GM12878 (cell line): ENCODE results near the gene RCAN2. TPM values are rescaled to one million over a fixed set of nuclear protein-coding genes. Genes with fewer than 3 reads are reported as not detected.

Experiments
- ATAC-seq: fragments of 200-7000 bp; cut with Tn5 transposase; 3 replicates; pipeline ENCODE4 v1.9.1; 2020; ENCODE audit warnings: mild to moderate bottlenecking, moderate library complexity
- BruUV-seq: library from RNA; stranded (reverse); fragments of 400-500 nt; replicated peaks from 2 replicates; lab custom pipeline; 2021; lab: Mats Ljungman, UMichigan
- CTCF ChIA-PET: fragments of 300-600 bp; sonication (Branson Sonifier 250); formaldehyde crosslinking; extraction: SDS; loops from one replicate; lab custom pipeline; 2021; ENCODE audit warnings: inconsistent platforms; lab: Yijun Ruan, JAX
- POLR2A ChIA-PET: fragments of 350-600 bp; formaldehyde crosslinking; extraction: SDS; loops from one replicate; lab custom pipeline; 2021; ENCODE audit warnings: inconsistent platforms; lab: Charles Lee
- RAD21 ChIA-PET: fragments of 300-600 bp; sonication (Branson Sonifier 250); formaldehyde crosslinking; loops from one replicate; lab custom pipeline; 2023; ENCODE audit warnings: antibody characterized with exemption; ENCODE audit not compliant: unreplicated experiment; lab: Charles Lee
- SMC1A ChIA-PET: fragments of 300-600 bp; sonication (Branson Sonifier 250); formaldehyde crosslinking; loops from one replicate; lab custom pipeline; 2023; ENCODE audit not compliant: unreplicated experiment, uncharacterized antibody; lab: Charles Lee
- DNase-seq: peaks from one replicate; pipeline ENCODE4 v3.0.0-alpha.2; 2011; ENCODE audit warnings: low read depth, low spot score
- FAIRE-seq: peaks from 3 replicates; lab custom pipeline; 2011; peaks lifted over from hg19 to GRCh38; lab: Jason Lieb, UNC
- H2AFZ ChIP-seq: 2 replicates; pipeline ENCODE4 v1.6.0; 2011; ENCODE audit warnings: low read depth, low read length, control low read depth; ENCODE audit not compliant: control insufficient read depth
- H3K27ac ChIP-seq: 2 replicates; pipeline ENCODE4 v1.5.1; 2011; ENCODE audit warnings: control low read depth; ENCODE audit not compliant: control insufficient read depth, insufficient read depth
- H3K27me3 ChIP-seq, 2 experiments: replicated peaks in 1 of 2; 2 replicates each; pipeline versions ENCODE4 v1.6.0 to v1.6.1; 2011; ENCODE audit warnings: low read length in 1 of 2; ENCODE audit not compliant: control insufficient read depth in 2 of 2, insufficient read depth in 2 of 2
- H3K36me3 ChIP-seq, 2 experiments: 2 replicates each; pipeline ENCODE4 v1.5.1; 2011; ENCODE audit warnings: low read length in 1 of 2; ENCODE audit not compliant: control insufficient read depth in 2 of 2, insufficient read depth in 2 of 2
- H3K4me1 ChIP-seq: 2 replicates; pipeline ENCODE4 v1.6.1; 2011; ENCODE audit warnings: mild to moderate bottlenecking, low read length, moderate library complexity, mixed read lengths; ENCODE audit not compliant: control insufficient read depth, insufficient read depth
- H3K4me2 ChIP-seq: 2 replicates; pipeline ENCODE4 v1.6.0; 2011; ENCODE audit warnings: control low read depth; ENCODE audit not compliant: control insufficient read depth, insufficient read depth
- H3K4me3 ChIP-seq: fragments of 200-600 bp; sonication (generic); 2 replicates; pipeline ENCODE4 v1.5.1; 2016
- H3K79me2 ChIP-seq: 2 replicates; pipeline ENCODE4 v1.6.0; 2011; ENCODE audit warnings: low read length; ENCODE audit not compliant: control insufficient read depth, insufficient read depth
- H3K9ac ChIP-seq: 2 replicates; pipeline ENCODE4 v1.8.0; 2011; ENCODE audit warnings: low read length, control low read depth, mixed read lengths; ENCODE audit not compliant: control insufficient read depth, insufficient read depth
- H3K9me3 ChIP-seq: replicated peaks from 3 replicates; pipeline ENCODE4 v1.5.1; 2011; ENCODE audit warnings: mild to moderate bottlenecking, low read length; ENCODE audit not compliant: control insufficient read depth, insufficient read depth
- H4K20me1 ChIP-seq: 2 replicates; pipeline ENCODE4 v1.6.0; 2011; ENCODE audit not compliant: control insufficient read depth, insufficient read depth
- CBX3 ChIP-seq: fragments of 200-600 bp; sonication (generic); IDR thresholded peaks from 2 replicates; pipeline ENCODE4 v1.6.1; 2016; ENCODE audit warnings: low read depth, borderline replicate concordance
- CHD2 ChIP-seq: IDR thresholded peaks from 2 replicates; pipeline ENCODE4 v1.6.1; 2011; ENCODE audit warnings: low read depth, low read length, improper control_type of control experiment, borderline replicate concordance
- ESRRA ChIP-seq: IDR thresholded peaks from 2 replicates; pipeline ENCODE4 v1.6.1; 2012; ENCODE audit warnings: mild to moderate bottlenecking, low read length, improper control_type of control experiment
- FOXK2 ChIP-seq: fragments of 450-650 bp; IDR thresholded peaks from 2 replicates; pipeline ENCODE4 v1.6.1; 2017; ENCODE audit warnings: mild to moderate bottlenecking, moderate library complexity
- MEF2B ChIP-seq: fragments of 450-650 bp; IDR thresholded peaks from 2 replicates; pipeline ENCODE4 v1.6.1; 2018; ENCODE audit warnings: mild to moderate bottlenecking, moderate library complexity; ENCODE audit not compliant: partially characterized antibody, poor library complexity, severe bottlenecking
- MTA2 ChIP-seq: fragments of 450-650 bp; IDR thresholded peaks from 2 replicates; pipeline ENCODE4 v1.6.1; 2016; ENCODE audit warnings: low read depth, mild to moderate bottlenecking, moderate library complexity
- MXI1 ChIP-seq: fragments of 150-350 bp; IDR thresholded peaks from 2 replicates; pipeline ENCODE4 v1.6.1; 2011; ENCODE audit warnings: low read depth, mild to moderate bottlenecking, inconsistent platforms, low read length, improper control_type of control experiment
- NR2C1 ChIP-seq: fragments of 450-650 bp; IDR thresholded peaks from 2 replicates; pipeline ENCODE4 v1.6.1; 2017; ENCODE audit warnings: antibody characterized with exemption, mild to moderate bottlenecking, moderate library complexity
- PAX5 ChIP-seq: IDR thresholded peaks from 2 replicates; pipeline ENCODE4 v1.6.1; 2011; ENCODE audit warnings: low read depth, low read length, borderline replicate concordance
- RCOR1 ChIP-seq: conservative IDR thresholded peaks from 2 replicates; pipeline ENCODE4 v1.6.1; 2012; ENCODE audit warnings: low read depth, low read length, improper control_type of control experiment
- TBL1XR1 ChIP-seq: IDR thresholded peaks from 2 replicates; pipeline ENCODE4 v1.6.1; 2012; ENCODE audit warnings: low read depth, low read length, improper control_type of control experiment
- YBX1 ChIP-seq: fragments of 450-650 bp; IDR thresholded peaks from 2 replicates; pipeline ENCODE4 v1.6.1; 2016; ENCODE audit warnings: antibody characterized with exemption
- ZBTB33 ChIP-seq: fragments of 450-650 bp; IDR thresholded peaks from 2 replicates; pipeline ENCODE4 v1.6.1; 2017; ENCODE audit warnings: mild to moderate bottlenecking
- WGBS: methylation state at CpG from one replicate; pipeline ENCODE4 v1.1.6; 2016; ENCODE audit warnings: low lambda C conversion rate; ENCODE audit not compliant: insufficient replicate concordance, insufficient coverage; ENCODE audit errors: missing lambda C conversion rate; 5-methylcytosine and 5-hydroxymethylcytosine counted together
- in situ Hi-C: fragments of 300-500 bp; cut with MboI; formaldehyde crosslinking; loops from 9 replicates; pipeline ENCODE4 v1.14.3; 2018; ENCODE audit warnings: mixed read lengths
- intact Hi-C: fragments of 100-400 bp; cut with micrococcal nuclease; formaldehyde crosslinking; loops from one replicate; pipeline ENCODE4 v1.14.2; 2022; ENCODE audit not compliant: unreplicated experiment
- polyA plus RNA-seq, 11 experiments: library from polyadenylated mRNA; depleted of rRNA in 4 of 11; unstranded in 6 of 11; stranded (reverse) in 5 of 11; fragments of >200 nt; fragmentation: Nextera tagmentation in 4 of 11; fragmentation: Illumina TruSeq in 1 of 11; extraction: Ambion mirVana in 4 of 11; extraction: Trizol in 1 of 11; gene quantifications; 1 replicate in 1 of 11; 2 replicates in 10 of 11; pipeline versions ENCODE4 v1.2.1 to v1.2.3, GENCODE V29; 2011 to 2016; ENCODE audit warnings: inconsistent platforms in 2 of 11, missing spikeins in 2 of 11, low read depth in 1 of 11
- total RNA-seq, 4 experiments: library from RNA; depleted of rRNA in 3 of 4; stranded (reverse); fragments of >200 nt in 3 of 4; fragmentation: Illumina TruSeq in 1 of 4; extraction: Trizol in 1 of 4; gene quantifications; 2 replicates each; pipeline versions ENCODE4 v1.2.1 to v1.2.3, GENCODE V29; 2013 to 2021

RCAN2 gene
- total and polyA plus RNA-seq, 10 of the 15 experiments (the other 5 are each of a cell fraction or from before 2014, with no cell fraction given): 0.06 TPM; not detected in 9

DNA sequence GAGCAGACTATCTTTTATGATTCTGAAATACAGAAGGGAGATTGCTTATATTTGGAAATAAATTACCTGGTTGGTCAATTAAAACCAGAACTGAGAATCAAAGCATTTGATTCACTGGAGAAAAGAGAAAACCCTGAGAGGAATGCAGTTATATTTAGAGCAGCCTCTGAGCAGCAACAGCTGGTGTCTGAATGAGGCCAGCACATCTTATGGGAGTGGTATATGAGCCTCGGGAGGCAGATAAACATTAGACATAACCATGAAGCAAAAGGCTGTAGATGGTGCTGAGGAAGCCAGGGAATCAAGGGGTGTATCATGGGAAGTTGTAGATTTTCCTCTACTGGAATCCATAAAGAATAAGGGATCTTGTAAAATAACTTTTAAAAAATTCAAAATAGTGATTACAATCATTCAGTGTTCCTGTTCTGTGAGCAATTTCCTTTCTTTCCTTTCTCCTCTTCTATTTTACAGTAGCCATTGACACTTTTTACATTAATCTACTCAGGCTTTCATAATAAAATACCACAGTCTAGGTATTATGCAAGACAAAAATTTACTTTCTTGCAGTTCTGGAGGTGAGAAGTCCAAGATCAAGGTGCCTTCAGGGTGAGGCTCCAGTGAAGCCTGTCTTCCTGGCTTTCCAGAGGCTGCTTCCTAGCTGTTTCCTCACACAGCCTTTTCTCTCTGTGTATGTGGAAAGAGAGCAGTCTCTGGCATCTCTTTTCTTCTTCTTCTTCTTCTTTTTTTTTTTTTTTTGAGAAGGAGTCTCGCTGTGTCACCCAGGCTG, 287.7 kb downstream of the RCAN2 start (continued):
- TF ChIP-seq CBX3 (no peak), NR2C1 (no peak), ESRRA (no peak), PAX5 (no peak), CHD2 (no peak)

DNA sequence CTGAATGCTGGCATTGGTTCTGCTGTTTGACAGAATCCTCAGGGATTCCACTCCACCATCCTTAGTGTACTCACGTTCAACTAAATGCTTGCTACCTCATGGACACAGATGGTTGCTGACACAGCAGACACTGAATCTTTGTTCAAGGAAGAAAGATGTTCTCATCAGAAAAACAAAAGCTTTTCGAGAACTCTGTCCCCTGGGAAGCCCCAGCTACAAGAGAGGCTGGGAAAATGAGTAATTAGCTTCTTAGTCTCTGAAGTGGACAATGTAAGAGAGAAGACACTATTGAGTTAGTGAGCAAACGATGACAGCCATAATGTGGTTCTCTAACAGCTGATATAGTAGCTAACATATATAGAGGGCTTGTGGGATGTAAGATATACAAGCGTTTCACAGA, 289.5 kb downstream of the RCAN2 start:
- H3K4me1 ChIP-seq: no peaks in the 10 kb centered on the region
- ChIA-PET POLR2A (no interaction called here), RAD21 (interaction anchor here (1.9 kb wide), 2 partner anchors 16 to 18 kb away, joined by 6 to 9 read pairs; no protein-coding TSS in a partner anchor), CTCF (interaction anchor here (0.6 to 1.0 kb wide), 2 partner anchors 19 to 492 kb away, joined by 3 read pairs; no protein-coding TSS in a partner anchor), SMC1A (interaction anchor here (4.3 kb wide), 1 partner anchor 18 kb away, joined by 18 read pairs; no protein-coding TSS in a partner anchor)
- BruUV-seq: no TSS peak
- H3K27me3 ChIP-seq: no peaks in the 10 kb centered on the region
- no peak overlapping the region for H3K9ac ChIP-seq
- in situ Hi-C loops (no loop called here), intact Hi-C loops (no loop called here)
- H3K4me3 ChIP-seq: no peak overlapping the region
- no peak for TF ChIP-seq YBX1
- no peak for TF ChIP-seq FOXK2
- TF ChIP-seq RCOR1: no peak
- TF ChIP-seq MXI1: no peak
- peak; percentile 67 for TF ChIP-seq MEF2B
- TF ChIP-seq MTA2: no peak
- TF ChIP-seq ZBTB33: no peak
- TF ChIP-seq TBL1XR1: no peak
- H4K20me1 ChIP-seq: no peaks in the 10 kb centered on the region
- WGBS: 33% methylated on average over 4 of the region's 4 CpGs
- DNase-seq (no peak), FAIRE-seq (no peak), ATAC-seq (no peak)
- H2AFZ ChIP-seq: no peak overlapping the region
- H3K79me2 ChIP-seq: no peaks in the 10 kb centered on the region
- H3K9me3 ChIP-seq: no peaks in the 10 kb centered on the region; the same call in 2 of the 3 replicates
- H3K4me2 ChIP-seq: no peak overlapping the region
- no peaks in the 10 kb centered on the region for H3K36me3 ChIP-seq
- H3K27ac ChIP-seq: no peak overlapping the region
